ENCODE measurements around the gene TEAD4. TPM values are rescaled to one million over a fixed set of nuclear protein-coding genes. Genes with fewer than 3 reads are reported as not detected.

TEAD4 gene
- total RNA-seq, 1 donor from 2014 or later: 8.8 TPM

DNA sequence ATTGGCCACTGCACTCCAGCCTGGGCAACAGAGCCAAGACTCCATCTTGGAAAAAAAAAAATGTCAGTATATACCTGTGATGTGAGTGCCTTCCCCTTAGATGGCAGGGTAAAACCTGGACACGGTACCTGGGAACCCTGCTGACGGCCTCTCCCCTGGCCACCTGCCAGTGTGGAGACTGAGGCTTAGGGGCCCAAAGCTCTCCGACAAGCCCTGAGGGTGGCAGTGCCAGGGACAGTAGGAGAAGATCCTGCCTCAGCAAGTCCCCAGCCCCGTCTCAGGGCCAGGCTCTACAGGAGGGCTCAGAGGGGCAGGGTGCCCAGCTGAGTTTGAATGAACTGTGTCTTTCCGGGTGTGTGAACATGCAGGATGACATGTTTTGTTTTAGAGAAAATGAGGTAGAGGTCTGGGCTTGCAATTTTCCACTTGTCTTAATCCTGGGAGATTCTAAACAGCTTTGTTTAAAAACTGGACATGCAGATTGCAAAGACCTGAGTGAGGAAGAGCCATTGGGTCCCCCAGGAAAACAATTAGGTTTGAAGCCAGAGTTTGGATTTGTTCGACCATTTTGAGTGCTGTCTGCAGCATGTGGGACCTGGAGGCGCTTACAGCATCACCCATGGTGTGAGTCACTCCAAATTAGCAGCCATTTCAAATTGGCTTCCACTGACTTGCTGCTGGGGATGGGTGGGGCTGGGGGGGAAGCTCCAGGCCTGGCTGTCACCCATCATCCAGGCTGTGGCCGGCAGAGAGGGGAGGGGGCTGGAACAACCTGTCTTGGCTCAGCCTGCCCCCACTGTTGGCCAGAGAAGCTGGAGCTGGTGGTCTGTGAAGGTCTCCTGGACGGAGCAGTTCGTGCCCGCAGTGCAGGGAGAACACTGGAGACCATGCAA, 128.8 kb downstream of the TEAD4 start:
- H3K36me3 Mint-ChIP-seq: peaks cover 6% of the 10 kb centered on the region
- H3K27ac ChIP-seq: no peak overlapping the region
- no peak overlapping the region for H3K4me2 ChIP-seq
- peaks cover 45% of the 10 kb centered on the region for H3F3A ChIP-seq (ENCODE audit: low read depth)
- H3K4me3 ChIP-seq: no peak overlapping the region
- no peak overlapping the region for H3K27ac Mint-ChIP-seq
- no peaks in the 10 kb centered on the region for H3K79me2 ChIP-seq (ENCODE audit: low read depth)
- H3K9me3 ChIP-seq (ENCODE audit: low read depth): no peaks in the 10 kb centered on the region
- peaks cover 19% of the 10 kb centered on the region for H4K20me1 ChIP-seq (ENCODE audit: low read depth)
- peaks cover 55% of the 10 kb centered on the region for H3K4me1 Mint-ChIP-seq
- H3K9ac ChIP-seq: no peak overlapping the region
- H2AFZ ChIP-seq (replicated peaks): no peak overlapping the region
- no peaks in the 10 kb centered on the region for H3K27me3 ChIP-seq
- no peaks in the 10 kb centered on the region for H3K36me3 ChIP-seq
- peaks cover 47% of the 10 kb centered on the region for H3K4me1 ChIP-seq
- no peak for TF ChIP-seq EZH2 (IDR thresholded peaks at IDR 0.05)
- no peak for TF ChIP-seq EZH2phosphoT487 (IDR thresholded peaks at IDR 0.05)
- DNase-seq (ENCODE audit: low spot score): no peak
- no peaks in the 10 kb centered on the region for H3K27me3 Mint-ChIP-seq (ENCODE audit: insufficient read depth, low read depth)
- H3K4me3 Mint-ChIP-seq: no peak overlapping the region
- H3K9me3 Mint-ChIP-seq: no peaks in the 10 kb centered on the region

DNA sequence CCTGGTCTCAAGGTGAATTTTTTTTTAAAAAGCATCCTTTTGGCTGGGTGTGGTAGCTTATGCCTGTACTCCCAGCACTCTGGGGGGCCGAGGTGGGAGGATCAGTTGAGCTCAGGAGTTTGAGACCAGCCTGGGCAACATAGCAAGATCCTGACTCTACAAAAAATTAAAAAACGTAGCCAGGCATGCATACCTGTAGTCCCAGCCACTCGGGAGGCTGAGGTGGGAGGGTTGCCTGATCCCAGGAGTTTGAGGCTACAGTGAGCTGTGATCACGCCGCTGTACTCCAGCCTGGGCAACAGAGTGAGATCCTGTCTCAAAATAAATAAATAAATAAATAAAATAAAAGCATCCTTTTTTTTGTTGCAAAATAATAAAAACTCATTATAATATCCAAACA, 130.4 kb downstream of the TEAD4 start:
- H3K4me1 Mint-ChIP-seq: peaks cover 43% of the 10 kb centered on the region
- peaks cover 8% of the 10 kb centered on the region for H3K36me3 Mint-ChIP-seq
- peaks cover 36% of the 10 kb centered on the region for H3K4me1 ChIP-seq
- H3K4me3 Mint-ChIP-seq: no peak overlapping the region
- H3K4me3 ChIP-seq: no peak overlapping the region
- peaks cover 19% of the 10 kb centered on the region for H4K20me1 ChIP-seq (ENCODE audit: low read depth)
- peaks cover 3% of the 10 kb centered on the region for H3K9me3 Mint-ChIP-seq
- H3K27ac ChIP-seq: no peak overlapping the region
- no peak overlapping the region for H2AFZ ChIP-seq (replicated peaks)
- H3F3A ChIP-seq (ENCODE audit: low read depth): peaks cover 31% of the 10 kb centered on the region
- H3K27me3 Mint-ChIP-seq (ENCODE audit: insufficient read depth, low read depth): no peaks in the 10 kb centered on the region
- no peak overlapping the region for H3K4me2 ChIP-seq
- H3K36me3 ChIP-seq: no peaks in the 10 kb centered on the region
- H3K9ac ChIP-seq: no peak overlapping the region
- H3K27ac Mint-ChIP-seq: no peak overlapping the region
- no peaks in the 10 kb centered on the region for H3K79me2 ChIP-seq (ENCODE audit: low read depth)
- TF ChIP-seq EZH2 (IDR thresholded peaks at IDR 0.05) (no peak), EZH2phosphoT487 (IDR thresholded peaks at IDR 0.05) (no peak)
- TF ChIP-seq, protein P1, sequence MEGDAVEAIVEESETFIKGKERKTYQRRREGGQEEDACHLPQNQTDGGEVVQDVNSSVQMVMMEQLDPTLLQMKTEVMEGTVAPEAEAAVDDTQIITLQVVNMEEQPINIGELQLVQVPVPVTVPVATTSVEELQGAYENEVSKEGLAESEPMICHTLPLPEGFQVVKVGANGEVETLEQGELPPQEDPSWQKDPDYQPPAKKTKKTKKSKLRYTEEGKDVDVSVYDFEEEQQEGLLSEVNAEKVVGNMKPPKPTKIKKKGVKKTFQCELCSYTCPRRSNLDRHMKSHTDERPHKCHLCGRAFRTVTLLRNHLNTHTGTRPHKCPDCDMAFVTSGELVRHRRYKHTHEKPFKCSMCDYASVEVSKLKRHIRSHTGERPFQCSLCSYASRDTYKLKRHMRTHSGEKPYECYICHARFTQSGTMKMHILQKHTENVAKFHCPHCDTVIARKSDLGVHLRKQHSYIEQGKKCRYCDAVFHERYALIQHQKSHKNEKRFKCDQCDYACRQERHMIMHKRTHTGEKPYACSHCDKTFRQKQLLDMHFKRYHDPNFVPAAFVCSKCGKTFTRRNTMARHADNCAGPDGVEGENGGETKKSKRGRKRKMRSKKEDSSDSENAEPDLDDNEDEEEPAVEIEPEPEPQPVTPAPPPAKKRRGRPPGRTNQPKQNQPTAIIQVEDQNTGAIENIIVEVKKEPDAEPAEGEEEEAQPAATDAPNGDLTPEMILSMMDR (IDR thresholded peaks at IDR 0.05): no peak
- no peaks in the 10 kb centered on the region for H3K27me3 ChIP-seq
- H3K9me3 ChIP-seq (ENCODE audit: low read depth): no peaks in the 10 kb centered on the region
- DNase-seq (ENCODE audit: low spot score): no peak

Small RNA genes within 50 kb of the gene (small RNA-seq; reads per million reads assigned to genes)
- gene RNU6-1315P: not detected

Other genes with a start within 250 kb of the TEAD4 start
- 45.3 and 58.6 TPM in 2 replicates for gene FKBP4, start 164.4 kb upstream of the TEAD4 start, total RNA-seq (ENCODE audit: low replicate concordance)
- gene ITFG2, start 146.7 kb upstream of the TEAD4 start, total RNA-seq (ENCODE audit: low replicate concordance): 12.0 and 24.0 TPM in 2 replicates
- 0.09 and 0.65 TPM in 2 replicates for gene NRIP2, start 124.4 kb upstream of the TEAD4 start, total RNA-seq (ENCODE audit: low replicate concordance)
- gene TEX52, start 102.4 kb upstream of the TEAD4 start, total RNA-seq (ENCODE audit: low replicate concordance): not detected in 2 replicates
- gene FOXM1, start 82.2 kb upstream of the TEAD4 start, total RNA-seq (ENCODE audit: low replicate concordance): 38.2 and 50.9 TPM in 2 replicates
- 95.5 and 140 TPM in 2 replicates for gene RHNO1, start 82.2 kb upstream of the TEAD4 start, total RNA-seq (ENCODE audit: low replicate concordance)
- gene TULP3, start 68.5 kb upstream of the TEAD4 start, total RNA-seq (ENCODE audit: low replicate concordance): 33.4 and 33.5 TPM in 2 replicates
- gene TSPAN9, start 118.0 kb downstream of the TEAD4 start, total RNA-seq (ENCODE audit: low replicate concordance): 7.8 and 26.2 TPM in 2 replicates

All from neural progenitor cell (in vitro differentiated cells).